SK-N-MC (cell line): Measurements from ENCODE around the gene RNF186.

Experiments used
- EZH2 ChIP-seq: fragments of 200-600 bp; sonication (generic); IDR thresholded peaks from one replicate; pipeline ENCODE4 v1.6.1; 2017; ENCODE audit warnings: antibody characterized with exemption
- POLR2AphosphoS5 ChIP-seq: IDR thresholded peaks from 2 replicates; pipeline ENCODE4 v1.6.1; 2012; ENCODE audit warnings: mild to moderate bottlenecking, low read depth, low read length, borderline replicate concordance

DNA sequence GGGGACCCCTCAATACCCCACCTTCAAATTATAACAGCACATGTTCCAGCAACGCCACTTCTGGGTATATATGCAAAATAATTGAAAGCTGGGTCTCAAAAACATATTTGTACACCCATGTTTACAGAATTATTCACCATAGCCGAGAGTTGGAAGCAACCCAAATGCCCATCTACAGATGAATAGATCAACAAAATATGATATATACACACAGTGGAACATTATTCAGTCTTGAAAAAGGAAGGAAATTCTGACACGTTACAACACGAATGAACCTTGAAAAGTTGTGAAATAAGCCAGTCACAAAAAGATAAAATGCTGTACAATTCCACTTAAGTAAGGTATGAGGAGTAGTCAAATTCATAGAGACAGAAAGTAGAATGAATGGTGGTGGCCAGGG lies 20.5 kb downstream of the RNF186 start:
- no peak for TF ChIP-seq EZH2
- no peak for TF ChIP-seq POLR2AphosphoS5
